LNCaP clone FGC (cell line): Measurements from ENCODE around the gene COL4A6.

Source experiments
- DNase-seq: peaks from one replicate; pipeline ENCODE4 v3.0.0-alpha.2; 2011; ENCODE audit warnings: low read depth
- H3K4me3 ChIP-seq: 2 replicates; pipeline ENCODE4 v1.5.1; 2011; ENCODE audit warnings: mild to moderate bottlenecking, low read depth, low read length, control low read depth
- TF ChIP-seq, protein P1 (sequence below): IDR thresholded peaks from 2 replicates; pipeline ENCODE4 v1.5.1; 2012; ENCODE audit warnings: mild to moderate bottlenecking; ENCODE audit not compliant: control insufficient read depth, insufficient read depth; ENCODE audit errors: extremely low read depth

COL4A6 gene

GRCh38 chrX:108177351-108178142 is 260.7 kb downstream of the COL4A6 start:
- no peak for DNase-seq
- TF ChIP-seq, protein P1, sequence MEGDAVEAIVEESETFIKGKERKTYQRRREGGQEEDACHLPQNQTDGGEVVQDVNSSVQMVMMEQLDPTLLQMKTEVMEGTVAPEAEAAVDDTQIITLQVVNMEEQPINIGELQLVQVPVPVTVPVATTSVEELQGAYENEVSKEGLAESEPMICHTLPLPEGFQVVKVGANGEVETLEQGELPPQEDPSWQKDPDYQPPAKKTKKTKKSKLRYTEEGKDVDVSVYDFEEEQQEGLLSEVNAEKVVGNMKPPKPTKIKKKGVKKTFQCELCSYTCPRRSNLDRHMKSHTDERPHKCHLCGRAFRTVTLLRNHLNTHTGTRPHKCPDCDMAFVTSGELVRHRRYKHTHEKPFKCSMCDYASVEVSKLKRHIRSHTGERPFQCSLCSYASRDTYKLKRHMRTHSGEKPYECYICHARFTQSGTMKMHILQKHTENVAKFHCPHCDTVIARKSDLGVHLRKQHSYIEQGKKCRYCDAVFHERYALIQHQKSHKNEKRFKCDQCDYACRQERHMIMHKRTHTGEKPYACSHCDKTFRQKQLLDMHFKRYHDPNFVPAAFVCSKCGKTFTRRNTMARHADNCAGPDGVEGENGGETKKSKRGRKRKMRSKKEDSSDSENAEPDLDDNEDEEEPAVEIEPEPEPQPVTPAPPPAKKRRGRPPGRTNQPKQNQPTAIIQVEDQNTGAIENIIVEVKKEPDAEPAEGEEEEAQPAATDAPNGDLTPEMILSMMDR: no peak
- H3K4me3 ChIP-seq: no peak overlapping the region

DNA sequence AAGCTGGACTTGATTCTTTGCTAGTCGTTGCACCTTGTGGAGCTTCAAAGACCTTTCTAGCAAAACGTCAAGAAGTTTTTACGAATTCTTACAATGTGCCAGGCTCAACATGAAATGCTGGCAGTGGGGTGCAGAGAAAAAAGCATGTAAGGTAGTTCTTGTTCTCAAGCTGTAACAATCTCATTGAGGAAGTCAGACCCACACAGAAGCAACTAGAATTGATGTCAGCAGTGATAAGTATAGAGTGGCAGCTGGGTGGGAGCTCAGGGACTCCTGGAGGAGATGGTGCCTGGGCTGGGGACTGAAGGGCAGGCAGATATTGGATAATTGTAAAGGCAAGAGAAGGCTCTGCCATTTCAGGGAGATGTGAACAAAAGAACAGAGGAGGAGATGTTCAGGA is 264.3 kb downstream of the COL4A6 start:
- no peak overlapping the region for H3K4me3 ChIP-seq
- no peak for DNase-seq
- TF ChIP-seq, protein P1: no peak

GRCh38 chrX:108171671-108172070 is 266.6 kb downstream of the COL4A6 start:
- no peak overlapping the region for H3K4me3 ChIP-seq
- DNase-seq: no peak
- TF ChIP-seq, protein P1: no peak

- H3K4me3 ChIP-seq: no peak overlapping the region
- TF ChIP-seq, protein P1: no peak
- no peak for DNase-seq
Measured at GRCh38 chrX:108169768-108170167, 268.5 kb downstream of the COL4A6 start.

DNA sequence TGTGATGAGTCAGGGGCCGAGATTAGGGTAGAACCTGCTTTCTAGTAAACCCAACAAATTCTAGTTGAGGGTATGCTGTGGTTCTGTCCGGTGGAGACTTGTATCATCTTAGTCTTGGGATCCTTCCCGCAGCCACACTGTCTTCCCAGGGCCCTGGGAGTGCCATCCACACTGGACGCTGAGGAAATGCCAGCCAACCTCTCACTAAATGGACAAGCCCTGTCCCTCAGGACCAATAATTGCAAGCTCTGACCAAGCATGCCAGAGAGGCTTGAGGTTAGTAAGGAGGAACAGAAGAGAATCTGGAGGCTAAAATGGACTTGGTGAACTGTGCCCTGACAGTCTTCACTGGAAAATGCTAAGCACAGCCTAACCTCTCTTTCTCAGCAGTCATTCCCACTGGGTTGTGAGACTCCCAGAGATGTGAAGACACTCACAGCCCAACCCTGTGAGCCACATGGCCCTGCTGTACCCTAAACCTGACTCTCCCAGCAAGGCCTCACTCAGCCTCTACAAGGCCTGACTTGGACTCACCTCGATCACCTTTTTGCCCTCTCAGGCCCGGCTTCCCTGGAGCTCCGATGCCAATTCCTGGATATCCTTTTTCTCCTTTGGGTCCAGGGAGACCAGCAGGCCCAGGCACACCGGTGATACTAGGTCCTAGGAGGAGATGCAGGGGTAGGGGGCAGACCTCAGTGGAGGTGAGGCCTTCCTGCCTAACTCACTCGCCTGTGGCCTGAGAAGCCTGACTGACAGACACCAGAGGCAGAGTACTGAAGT is 269.1 kb downstream of the COL4A6 start:
- TF ChIP-seq, protein P1: no peak
- no peak for DNase-seq
- H3K4me3 ChIP-seq: no peak overlapping the region

DNA sequence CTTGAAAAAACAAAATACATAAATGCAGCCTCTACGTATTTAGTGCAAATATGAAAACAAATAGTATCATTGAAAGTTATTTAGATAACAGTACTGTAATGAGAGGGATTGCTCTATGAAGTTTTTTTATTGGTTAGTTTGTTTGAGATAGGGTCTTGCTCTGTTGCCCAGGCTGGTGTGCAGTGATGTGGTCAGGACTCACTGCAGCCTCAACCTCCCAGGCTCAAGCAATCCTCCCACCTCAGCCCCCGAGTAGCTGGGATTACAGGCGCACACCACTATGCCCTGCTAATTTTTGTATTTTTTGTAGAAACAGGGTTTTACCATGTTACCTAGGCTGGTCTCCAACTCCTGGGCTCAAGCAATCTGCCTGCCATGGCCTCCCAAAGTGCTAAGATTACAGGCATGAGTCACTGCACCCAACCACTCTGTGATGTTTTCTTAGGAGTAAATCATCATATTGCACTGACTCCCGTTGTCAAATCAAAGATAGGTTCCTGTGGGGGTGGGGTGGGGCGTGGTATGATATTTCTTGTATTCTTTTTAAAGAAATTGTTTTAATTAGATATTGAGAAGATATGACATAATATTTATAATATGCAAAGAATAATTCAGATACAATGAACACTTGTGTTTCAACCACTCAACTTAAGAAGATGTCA is 270.9 kb downstream of the COL4A6 start:
- no peak for DNase-seq
- H3K4me3 ChIP-seq: no peak overlapping the region
- TF ChIP-seq, protein P1: no peak
